CD14-positive monocyte (primary cell): ENCODE data around the gene ARHGAP10. TPM values are rescaled to one million over a fixed set of nuclear protein-coding genes. Genes with fewer than 3 reads are reported as not detected.

Experiments
- DNase-seq, 3 donors: peaks; one replicate each; pipeline ENCODE4 v3.0.0-alpha.2; 2011 to 2022
- H2AFZ ChIP-seq: 2 replicates; pipeline ENCODE4 v1.6.0; 2012; ENCODE audit warnings: mild to moderate bottlenecking, low read depth, low read length, inconsistent platforms; ENCODE audit not compliant: insufficient read depth, poor library complexity, severe bottlenecking
- H3K27ac ChIP-seq, 2 donors: 1 replicate in 1 of 2; 2 replicates in 1 of 2; pipeline ENCODE4 v1.5.1; 2012 to 2013; ENCODE audit warnings: low read length in 2 of 2, control low read depth in 1 of 2, inconsistent platforms in 1 of 2, low read depth in 1 of 2, mild to moderate bottlenecking in 1 of 2
- H3K27me3 ChIP-seq, 2 donors: one replicate each; pipeline versions ENCODE4 v1.6.0 to v1.6.1; 2011 to 2013; ENCODE audit warnings: low read length in 2 of 2; ENCODE audit not compliant: control insufficient read depth in 2 of 2, insufficient read depth in 2 of 2
- H3K36me3 ChIP-seq, 2 donors: replicated peaks in 1 of 2; 1 replicate in 1 of 2; 2 replicates in 1 of 2; pipeline versions ENCODE4 v1.5.1 to v1.6.1; 2012 to 2013; ENCODE audit warnings: low read length in 2 of 2, control low read depth in 1 of 2, inconsistent platforms in 1 of 2, mild to moderate bottlenecking in 1 of 2; ENCODE audit not compliant: insufficient read depth in 2 of 2, control insufficient read depth in 1 of 2
- H3K4me1 ChIP-seq, 2 donors: 1 replicate in 1 of 2; 2 replicates in 1 of 2; pipeline versions ENCODE4 v1.5.1 to v1.6.1; 2012 to 2013; ENCODE audit warnings: low read length in 2 of 2, control low read depth in 1 of 2, inconsistent platforms in 1 of 2, mild to moderate bottlenecking in 1 of 2, moderate library complexity in 1 of 2; ENCODE audit not compliant: insufficient read depth in 2 of 2, control insufficient read depth in 1 of 2
- H3K4me2 ChIP-seq: replicated peaks from 2 replicates; pipeline ENCODE3; 2012; ENCODE audit warnings: low read length, moderate library complexity, mild to moderate bottlenecking; ENCODE audit not compliant: poor library complexity, severe bottlenecking; ENCODE audit errors: extremely low read depth
- H3K4me3 ChIP-seq, 3 experiments: fragments of 200-600 bp in 1 of 3; sonication (generic) in 1 of 3; replicated peaks in 1 of 3; 1 replicate in 2 of 3; 2 replicates in 1 of 3; pipeline ENCODE4 v1.5.1; 2011 to 2013; ENCODE audit warnings: low read length in 3 of 3, mild to moderate bottlenecking in 3 of 3, control low read depth in 2 of 3, low read depth in 2 of 3, inconsistent platforms in 1 of 3, moderate library complexity in 1 of 3
- H3K79me2 ChIP-seq: 2 replicates; pipeline ENCODE4 v1.6.0; 2012; ENCODE audit warnings: mild to moderate bottlenecking, control low read depth, inconsistent platforms, low read length, moderate library complexity; ENCODE audit not compliant: insufficient read depth
- H3K9ac ChIP-seq: 2 replicates; pipeline ENCODE4 v1.6.0; 2017; ENCODE audit warnings: low read length, mild to moderate bottlenecking; ENCODE audit not compliant: insufficient read depth, poor library complexity, severe bottlenecking
- H3K9me3 ChIP-seq, 2 donors: replicated peaks in 1 of 2; 1 replicate in 1 of 2; 2 replicates in 1 of 2; pipeline versions ENCODE4 v1.5.1 to v1.6.1; 2012 to 2013; ENCODE audit warnings: low read length in 2 of 2, control low read depth in 1 of 2; ENCODE audit not compliant: control insufficient read depth in 1 of 2, insufficient read depth in 1 of 2
- H4K20me1 ChIP-seq: 2 replicates; pipeline ENCODE4 v1.6.0; 2012; ENCODE audit warnings: mild to moderate bottlenecking, low read length, control low read depth, moderate library complexity; ENCODE audit not compliant: insufficient read depth
- H3K27ac Mint-ChIP-seq, 7 donors: one replicate each; pipeline ENCODE4 v1.8.0; 2020; ENCODE audit warnings: mild to moderate bottlenecking in 7 of 7, mixed read lengths in 7 of 7, moderate library complexity in 6 of 7, inconsistent platforms in 2 of 7
- H3K27me3 Mint-ChIP-seq, 3 donors: one replicate each; pipeline ENCODE4 v1.8.0; 2021 to 2022; ENCODE audit warnings: low read depth in 3 of 3, mild to moderate bottlenecking in 3 of 3, mixed read lengths in 3 of 3, moderate library complexity in 3 of 3, inconsistent platforms in 1 of 3
- H3K36me3 Mint-ChIP-seq, 2 donors: one replicate each; pipeline ENCODE4 v1.8.0; 2020; ENCODE audit warnings: mixed read lengths in 2 of 2, inconsistent platforms in 1 of 2, mild to moderate bottlenecking in 1 of 2
- H3K4me1 Mint-ChIP-seq: one replicate; pipeline ENCODE4 v1.8.0; 2020; ENCODE audit warnings: mild to moderate bottlenecking, mixed read lengths
- H3K4me3 Mint-ChIP-seq, 2 donors: one replicate each; pipeline ENCODE4 v1.8.0; 2020; ENCODE audit warnings: mild to moderate bottlenecking in 2 of 2, mixed read lengths in 2 of 2, moderate library complexity in 1 of 2
- H3K9me3 Mint-ChIP-seq, 7 donors: one replicate each; pipeline ENCODE4 v1.8.0; 2020 to 2022; ENCODE audit warnings: mixed read lengths in 7 of 7, mild to moderate bottlenecking in 6 of 7, moderate library complexity in 6 of 7, inconsistent platforms in 2 of 7
- WGBS: methylation state at CpG from one replicate; pipeline ENCODE4 v1.1.5; 2013; ENCODE audit warnings: missing lambda C conversion rate; ENCODE audit not compliant: insufficient coverage; 5-methylcytosine and 5-hydroxymethylcytosine counted together
- intact Hi-C, 2 donors: fragments of 100-400 bp; cut with micrococcal nuclease; formaldehyde crosslinking; loops; one replicate each; pipeline versions ENCODE4 v1.15.0 to v1.15.1; 2023
- polyA plus RNA-seq, 3 donors: library from polyadenylated mRNA; depleted of rRNA in 1 of 3; unstranded in 2 of 3; stranded (reverse) in 1 of 3; fragments of 300-500 nt in 2 of 3; fragments of >200 nt in 1 of 3; fragmentation: Illumina TruSeq in 2 of 3; gene quantifications; 1 replicate in 2 of 3; 2 replicates in 1 of 3; pipeline ENCODE4 v1.2.3, GENCODE V29; 2012 to 2021
- TF ChIP-seq, protein P1 (sequence below): fragments of 200-600 bp; IDR thresholded peaks from one replicate; pipeline ENCODE4 v1.8.0; 2022; ENCODE audit warnings: antibody characterized with exemption, mild to moderate bottlenecking

Gene ARHGAP10
- polyA plus RNA-seq, 3 donors = 1.7 to 4.3 (median 3.0) TPM

DNA sequence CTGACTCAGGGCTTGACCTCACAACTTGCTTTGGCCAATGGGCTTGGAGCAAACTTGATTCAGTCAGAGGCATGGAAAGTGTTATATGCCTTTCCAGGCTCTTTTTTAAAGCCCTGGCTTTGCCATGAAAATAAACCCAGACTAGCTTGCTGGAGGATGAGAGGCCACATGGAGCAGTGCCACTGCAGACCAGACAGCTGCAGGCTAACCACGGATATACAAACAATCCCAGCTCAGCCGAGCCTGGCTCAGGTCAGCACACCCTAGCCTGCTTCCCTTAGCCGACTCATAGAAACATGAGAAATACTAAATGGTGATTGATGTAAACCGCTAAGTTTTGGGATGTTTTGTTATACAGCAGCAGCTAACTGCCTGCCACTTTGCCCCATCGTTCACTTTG lies 345.1 kb downstream of the ARHGAP10 start:
- H3K4me2 ChIP-seq = no peak overlapping the region
- Mint-ChIP-seq H3K27me3 (no peaks in the 10 kb centered on the region), H3K27ac (no peak overlapping the region), H3K36me3 (peaks cover 19 to 49% of the 10 kb centered on the region in 2 donors), H3K9me3 (peaks cover 11 to 24% (median 19%) of the 10 kb centered on the region in 7 donors), H3K4me3 (no peak overlapping the region), H3K4me1 (no peaks in the 10 kb centered on the region)
- peaks cover 0 to 17% of the 10 kb centered on the region in 2 donors for H3K36me3 ChIP-seq
- H3K79me2 ChIP-seq = no peaks in the 10 kb centered on the region
- DNase-seq = no peak
- H3K4me1 ChIP-seq = no peaks in the 10 kb centered on the region
- no peak overlapping the region for H3K4me3 ChIP-seq
- no peaks in the 10 kb centered on the region for H4K20me1 ChIP-seq
- WGBS = 100% methylated on average over 5 of the region's 5 CpGs
- peaks cover 11 to 35% of the 10 kb centered on the region in 2 donors for H3K9me3 ChIP-seq
- H3K27me3 ChIP-seq = no peaks in the 10 kb centered on the region
- no peak overlapping the region for H3K9ac ChIP-seq
- H3K27ac ChIP-seq = no peak overlapping the region
- H2AFZ ChIP-seq = no peak overlapping the region
- intact Hi-C loops = no loop called here
- TF ChIP-seq, protein P1, sequence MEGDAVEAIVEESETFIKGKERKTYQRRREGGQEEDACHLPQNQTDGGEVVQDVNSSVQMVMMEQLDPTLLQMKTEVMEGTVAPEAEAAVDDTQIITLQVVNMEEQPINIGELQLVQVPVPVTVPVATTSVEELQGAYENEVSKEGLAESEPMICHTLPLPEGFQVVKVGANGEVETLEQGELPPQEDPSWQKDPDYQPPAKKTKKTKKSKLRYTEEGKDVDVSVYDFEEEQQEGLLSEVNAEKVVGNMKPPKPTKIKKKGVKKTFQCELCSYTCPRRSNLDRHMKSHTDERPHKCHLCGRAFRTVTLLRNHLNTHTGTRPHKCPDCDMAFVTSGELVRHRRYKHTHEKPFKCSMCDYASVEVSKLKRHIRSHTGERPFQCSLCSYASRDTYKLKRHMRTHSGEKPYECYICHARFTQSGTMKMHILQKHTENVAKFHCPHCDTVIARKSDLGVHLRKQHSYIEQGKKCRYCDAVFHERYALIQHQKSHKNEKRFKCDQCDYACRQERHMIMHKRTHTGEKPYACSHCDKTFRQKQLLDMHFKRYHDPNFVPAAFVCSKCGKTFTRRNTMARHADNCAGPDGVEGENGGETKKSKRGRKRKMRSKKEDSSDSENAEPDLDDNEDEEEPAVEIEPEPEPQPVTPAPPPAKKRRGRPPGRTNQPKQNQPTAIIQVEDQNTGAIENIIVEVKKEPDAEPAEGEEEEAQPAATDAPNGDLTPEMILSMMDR = no peak

DNA sequence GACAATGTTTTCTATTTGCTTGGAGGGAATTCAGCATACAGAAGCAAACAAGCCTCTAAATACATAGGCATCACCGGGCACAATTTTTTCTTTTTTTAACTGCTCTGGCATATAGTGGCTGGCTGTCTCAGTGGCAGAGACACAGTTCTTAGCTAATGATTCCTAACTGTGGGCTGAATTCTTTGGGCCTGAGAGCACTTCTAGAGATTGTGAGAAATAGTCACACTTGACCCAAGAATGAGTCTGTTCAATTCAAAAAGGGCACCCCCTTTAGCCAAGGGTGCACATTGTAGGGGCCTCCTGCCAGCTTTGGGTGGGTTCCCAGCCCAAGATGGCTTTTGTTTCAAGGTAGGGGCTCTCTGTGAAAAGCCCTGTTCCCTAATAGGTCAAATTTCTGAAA lies 345.7 kb downstream of the ARHGAP10 start:
- peaks cover 18 to 45% of the 10 kb centered on the region in 2 donors for H3K36me3 Mint-ChIP-seq
- Histone ChIP-seq H3K27ac (no peak overlapping the region), H3K9me3 (peaks cover 16 to 41% of the 10 kb centered on the region in 2 donors), H3K27me3 (no peaks in the 10 kb centered on the region), H2AFZ (no peak overlapping the region), H3K9ac (no peak overlapping the region), H3K4me3 (no peak overlapping the region), H3K4me2 (no peak overlapping the region), H4K20me1 (no peaks in the 10 kb centered on the region), H3K36me3 (peaks cover 0 to 11% of the 10 kb centered on the region in 2 donors), H3K4me1 (no peaks in the 10 kb centered on the region), H3K79me2 (no peaks in the 10 kb centered on the region)
- no peaks in the 10 kb centered on the region for H3K27me3 Mint-ChIP-seq
- H3K9me3 Mint-ChIP-seq = peaks cover 11 to 30% (median 19%) of the 10 kb centered on the region in 7 donors
- H3K4me1 Mint-ChIP-seq = no peaks in the 10 kb centered on the region
- no CpG with 5 or more reads among the region's 1 CpG for WGBS
- intact Hi-C loops = no loop called here
- no peak overlapping the region for H3K27ac Mint-ChIP-seq
- TF ChIP-seq, protein P1 = no peak
- no peak overlapping the region for H3K4me3 Mint-ChIP-seq
- DNase-seq = no peak
